SH-SY5Y (cell line): ENCODE results near the gene YEATS2.

Source experiments
- GATA2 ChIP-seq: IDR thresholded peaks from 2 replicates; pipeline ENCODE4 v1.6.1; 2011; ENCODE audit warnings: mild to moderate bottlenecking, low read depth, low read length
- GATA3 ChIP-seq: IDR thresholded peaks from 2 replicates; pipeline ENCODE4 v1.6.1; 2011; ENCODE audit warnings: low read depth, mild to moderate bottlenecking, low read length, moderate library complexity

DNA sequence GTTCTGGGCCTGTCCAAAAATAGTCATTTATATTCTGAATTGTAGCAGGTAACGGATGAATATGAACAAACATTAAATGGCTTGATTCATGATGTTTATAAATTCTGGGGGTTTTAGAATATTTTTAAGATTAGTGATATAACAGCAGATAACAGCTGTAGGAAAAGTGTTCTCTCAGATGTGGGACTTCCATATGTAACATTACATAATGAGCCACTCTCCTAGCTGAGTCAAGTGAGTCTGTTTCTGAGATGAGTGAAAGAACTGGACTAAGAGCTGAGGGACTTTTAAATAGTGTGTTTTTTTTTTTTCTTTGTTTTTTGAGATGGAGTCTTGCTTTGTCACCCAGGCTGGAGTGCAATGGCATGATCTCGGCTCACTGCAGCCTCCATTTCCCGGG, 13.9 kb downstream of the YEATS2 start:
- no peak for TF ChIP-seq GATA2
- TF ChIP-seq GATA3 = no peak
